OCI-M2 (cell line): ENCODE measurements around the gene ABR.
"Not testable (repeated sequence)": the region's sequence is repeated elsewhere in the genome, so short reads cannot be mapped to it uniquely, and the experiment has no call there.

Experiments used
- DNase-seq: peaks from one replicate; lab custom pipeline; 2025; ENCODE audit not compliant: unreplicated experiment; lab: John Stamatoyannopoulos, UW

The ABR gene

GRCh38 chr17:1050246-1050995 lies 129.4 kb downstream of the ABR start:
- DNase-seq: no peak

GRCh38 chr17:1049446-1050225 lies 130.1 kb downstream of the ABR start:
- no peak for DNase-seq

GRCh38 chr17:1048516-1049115 lies 131.2 kb downstream of the ABR start:
- not testable (repeated sequence) for DNase-seq

- DNase-seq: no peak
Observed at GRCh38 chr17:1047879-1048470, 131.8 kb downstream of the ABR start.

- DNase-seq: no peak
Observed at GRCh38 chr17:1047177-1047878, 132.5 kb downstream of the ABR start.

- no peak for DNase-seq
Observed at GRCh38 chr17:1045456-1045855, 134.3 kb downstream of the ABR start.

GRCh38 chr17:1044387-1045009 lies 135.3 kb downstream of the ABR start:
- not testable (repeated sequence) for DNase-seq

- DNase-seq: no peak
Observed at GRCh38 chr17:1043601-1044251, 136.1 kb downstream of the ABR start.

- DNase-seq: no peak
Observed at GRCh38 chr17:1042486-1042885, 137.3 kb downstream of the ABR start.

GRCh38 chr17:1041746-1042145 lies 138.0 kb downstream of the ABR start:
- DNase-seq: no peak

GRCh38 chr17:1040216-1040600 lies 139.6 kb downstream of the ABR start:
- no peak for DNase-seq

- no peak for DNase-seq
Observed at GRCh38 chr17:1039511-1040215, 140.1 kb downstream of the ABR start.

- no peak for DNase-seq
Observed at GRCh38 chr17:1039123-1039507, 140.7 kb downstream of the ABR start.

GRCh38 chr17:1038459-1039122 lies 141.2 kb downstream of the ABR start:
- DNase-seq: no peak

- no peak for DNase-seq
Observed at GRCh38 chr17:1037238-1037879, 142.4 kb downstream of the ABR start.

- no peak for DNase-seq
Observed at GRCh38 chr17:1036845-1037237, 142.9 kb downstream of the ABR start.

- no peak for DNase-seq
Observed at GRCh38 chr17:1036171-1036844, 143.5 kb downstream of the ABR start.
